HG03571 (cell line): ENCODE data around the gene NEK3.
"Not testable (repeated sequence)": the region's sequence is repeated elsewhere in the genome, so short reads cannot be mapped to it uniquely, and the experiment has no call there.

Experiments used
- ATAC-seq: cut with Tn5 transposase; IDR thresholded peaks from one replicate; pipeline ENCODE4 v1.9.1; 2021; ENCODE audit not compliant: unreplicated experiment

The NEK3 gene, protein sequence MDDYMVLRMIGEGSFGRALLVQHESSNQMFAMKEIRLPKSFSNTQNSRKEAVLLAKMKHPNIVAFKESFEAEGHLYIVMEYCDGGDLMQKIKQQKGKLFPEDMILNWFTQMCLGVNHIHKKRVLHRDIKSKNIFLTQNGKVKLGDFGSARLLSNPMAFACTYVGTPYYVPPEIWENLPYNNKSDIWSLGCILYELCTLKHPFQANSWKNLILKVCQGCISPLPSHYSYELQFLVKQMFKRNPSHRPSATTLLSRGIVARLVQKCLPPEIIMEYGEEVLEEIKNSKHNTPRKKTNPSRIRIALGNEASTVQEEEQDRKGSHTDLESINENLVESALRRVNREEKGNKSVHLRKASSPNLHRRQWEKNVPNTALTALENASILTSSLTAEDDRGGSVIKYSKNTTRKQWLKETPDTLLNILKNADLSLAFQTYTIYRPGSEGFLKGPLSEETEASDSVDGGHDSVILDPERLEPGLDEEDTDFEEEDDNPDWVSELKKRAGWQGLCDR

DNA sequence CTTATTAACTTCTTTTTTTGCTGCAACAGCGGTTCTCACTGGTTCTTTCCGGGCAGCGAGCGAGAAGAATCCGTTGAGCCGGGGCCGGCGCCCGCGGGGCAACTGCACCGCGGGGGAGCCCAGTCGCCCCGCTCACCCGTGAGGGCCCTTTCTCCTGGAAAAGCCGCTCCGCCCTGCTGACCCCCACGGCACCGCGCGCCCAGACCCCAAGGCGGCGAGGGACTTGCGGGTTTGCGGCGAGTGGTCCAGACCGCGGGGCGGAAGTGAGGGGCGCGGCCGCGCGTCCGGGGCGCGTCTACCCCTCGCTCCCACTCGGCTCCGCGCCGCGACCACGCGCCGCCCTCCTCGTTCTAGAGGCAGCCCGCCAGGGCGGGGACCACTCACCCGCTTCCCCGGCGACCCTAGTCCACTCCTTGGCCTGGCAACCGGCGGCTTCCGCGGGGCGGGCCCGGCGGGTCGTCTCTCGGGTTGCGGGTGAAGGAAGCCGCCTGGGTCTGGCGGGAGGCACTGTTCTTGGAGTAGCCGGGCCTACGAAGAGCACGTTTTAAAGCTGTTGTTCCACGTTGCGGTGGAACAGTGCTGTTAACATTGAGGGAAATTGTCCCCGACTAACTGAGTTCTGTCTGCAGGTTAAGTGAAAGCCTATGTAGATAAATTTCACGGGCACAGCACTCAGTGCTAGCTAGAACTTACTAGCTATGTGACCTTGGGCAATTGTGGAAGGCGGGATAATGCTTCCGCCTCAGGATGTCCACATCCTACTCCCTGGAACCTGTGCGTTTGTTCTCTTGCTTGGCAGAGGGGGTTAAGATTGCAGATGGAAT lies at the start of gene NEK3:
NEK3 (minus strand) TSS at position 439 of the 824 bp plus-strand sequence. CDS start 3,406 bp downstream, outside the sequence.
- peak; percentile 52 for ATAC-seq

DNA sequence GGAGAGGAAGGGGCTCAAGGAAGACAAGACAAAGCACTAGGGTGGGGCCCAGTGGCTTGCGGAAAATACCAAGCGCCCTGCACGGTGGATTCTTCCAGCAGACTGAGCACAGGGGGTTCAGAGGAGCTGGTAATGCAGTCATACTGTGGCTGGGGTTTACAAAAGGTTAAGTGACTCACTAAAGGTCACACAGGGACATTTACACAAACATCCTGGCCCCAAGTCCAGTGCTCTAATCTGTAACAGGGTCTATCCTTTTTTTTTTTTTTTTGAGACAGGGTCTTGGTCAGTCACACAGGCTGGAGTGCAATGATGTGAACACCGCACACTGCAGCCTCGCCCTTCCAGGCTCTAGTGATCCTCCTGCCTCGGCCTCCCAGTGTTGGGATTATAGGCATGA lies 49.0 kb upstream of the NEK3 start:
- not testable (repeated sequence) for ATAC-seq

DNA sequence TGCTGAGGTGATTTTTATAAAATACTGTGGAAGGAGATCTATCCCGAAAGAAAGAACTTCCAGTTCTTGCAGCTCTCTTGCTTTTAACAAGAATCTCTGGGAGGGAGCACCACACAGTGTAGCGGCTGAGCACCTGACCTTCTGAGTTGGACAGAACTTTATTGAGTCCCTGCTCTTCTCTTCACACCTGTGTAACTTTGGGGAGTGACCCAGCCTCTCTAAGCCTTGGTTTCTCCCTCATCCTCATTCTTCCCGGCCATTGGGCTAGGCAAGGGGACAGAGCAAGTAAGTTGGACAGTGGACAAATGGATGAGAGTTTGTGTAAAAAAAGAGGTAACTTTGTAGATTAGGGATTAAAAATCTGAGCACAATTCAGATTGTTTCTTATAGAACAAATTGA lies 48.5 kb upstream of the NEK3 start:
- ATAC-seq = not testable (repeated sequence)

DNA sequence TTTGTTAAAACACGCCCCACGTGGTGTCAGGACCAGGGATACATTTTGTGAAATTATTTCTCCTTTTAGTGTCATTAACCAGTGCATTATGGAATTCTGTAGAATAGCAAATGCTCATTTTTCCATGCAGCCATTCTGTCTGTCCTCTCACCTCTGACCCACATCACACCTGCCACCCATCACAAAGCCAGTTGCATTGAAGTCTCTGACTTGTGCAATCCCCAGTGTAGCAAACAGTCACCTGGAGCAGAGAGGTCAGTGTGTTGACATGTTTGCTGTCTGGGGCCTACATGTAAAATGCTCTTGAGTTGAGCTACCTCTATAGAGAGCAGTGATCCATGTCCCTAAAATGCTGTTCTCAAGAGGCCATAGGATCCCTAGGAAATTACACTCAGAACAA lies 47.9 kb upstream of the NEK3 start:
- ATAC-seq = not testable (repeated sequence)

DNA sequence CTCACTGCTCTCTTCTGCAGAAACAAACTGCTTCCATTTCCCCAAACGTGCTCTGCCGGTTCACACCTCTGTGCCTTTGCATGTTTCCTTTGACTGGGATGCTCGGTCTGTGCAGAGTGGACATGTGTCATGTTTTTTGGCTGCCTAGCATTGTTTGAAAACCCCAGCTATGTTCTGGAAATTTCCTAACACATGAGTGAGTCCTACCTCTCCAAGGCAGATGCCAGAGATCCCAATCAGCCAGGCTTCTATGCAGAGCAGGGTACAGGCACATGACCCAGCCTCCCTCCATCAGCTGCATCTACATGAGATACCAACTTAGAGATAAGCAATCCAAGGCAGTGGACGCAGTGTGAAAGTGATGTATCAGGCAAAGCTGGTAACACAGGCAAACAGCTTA lies 45.1 kb upstream of the NEK3 start:
- ATAC-seq = not testable (repeated sequence)

DNA sequence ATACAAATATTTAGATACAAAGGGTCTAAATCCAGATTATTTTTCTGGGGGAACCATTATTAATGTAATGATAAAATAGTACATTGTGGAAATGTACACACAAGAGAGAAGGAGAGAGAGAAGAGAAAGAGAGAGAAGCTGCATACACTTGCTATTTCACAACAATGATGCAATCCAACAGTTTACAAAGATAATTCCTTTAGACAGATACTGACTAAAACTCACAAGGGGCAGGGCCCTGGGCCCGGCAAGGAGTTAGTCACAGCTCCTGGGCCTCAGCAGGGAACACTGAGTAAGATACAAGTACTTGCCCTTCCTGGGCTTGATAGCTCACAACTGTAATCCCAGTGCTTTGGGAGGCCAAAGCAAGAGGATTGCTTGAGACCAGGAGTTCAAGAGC lies 44.5 kb upstream of the NEK3 start:
- ATAC-seq = not testable (repeated sequence)

DNA sequence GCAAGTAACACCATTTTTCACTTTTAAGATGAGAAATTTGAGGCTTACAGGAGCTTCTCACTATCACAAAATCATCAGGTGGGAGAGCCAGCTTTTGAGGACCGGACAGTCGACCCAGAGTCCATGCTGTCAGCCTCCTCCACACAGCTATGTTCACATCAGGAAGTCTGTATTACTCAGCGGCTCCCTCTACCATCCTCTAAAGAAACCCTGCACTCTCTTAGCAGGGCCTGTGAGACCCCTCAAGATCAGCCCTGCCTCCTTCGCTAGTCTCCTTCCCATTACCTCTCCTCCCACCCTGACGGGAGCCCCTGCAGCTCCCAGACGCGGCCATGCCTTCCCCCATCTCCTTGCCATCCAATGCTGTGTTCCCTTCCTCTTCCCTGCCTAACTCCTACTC lies 43.1 kb upstream of the NEK3 start:
- ATAC-seq = not testable (repeated sequence)

DNA sequence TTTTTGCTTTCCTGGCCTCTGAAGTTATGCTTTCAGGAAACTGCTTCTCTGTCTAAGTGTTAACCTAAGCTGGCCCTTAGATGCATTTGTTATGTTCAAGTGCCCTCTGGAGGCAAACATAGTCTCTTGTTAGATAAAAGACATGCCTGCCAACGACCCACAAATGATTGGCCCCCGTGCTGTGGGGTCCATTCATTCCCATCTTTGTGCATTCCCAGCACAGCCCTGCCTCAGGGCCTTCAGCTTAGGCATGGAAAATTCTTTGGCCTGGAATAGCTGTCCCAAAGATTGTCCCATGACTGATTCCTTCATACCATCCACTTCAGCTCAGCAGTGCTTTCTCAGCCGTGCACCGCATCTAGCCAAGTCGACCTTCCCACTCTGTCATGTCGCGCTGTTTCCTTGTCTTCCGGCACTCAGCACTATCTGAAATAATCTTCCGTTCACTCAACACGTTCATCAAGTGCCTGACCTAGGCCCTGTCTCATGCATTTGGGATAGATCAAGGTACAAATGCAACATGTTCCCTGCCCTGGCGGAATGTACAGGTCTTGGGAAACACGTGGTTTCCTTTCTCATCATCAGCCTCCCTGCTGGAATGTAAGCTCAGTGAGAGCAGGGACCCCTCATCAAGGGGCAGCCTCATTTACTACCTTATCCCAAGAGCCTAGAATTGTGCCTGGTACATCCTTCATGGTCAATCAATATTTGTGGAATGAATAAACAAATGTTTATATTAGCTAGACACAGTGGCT lies 42.2 kb upstream of the NEK3 start:
- not testable (repeated sequence) for ATAC-seq

DNA sequence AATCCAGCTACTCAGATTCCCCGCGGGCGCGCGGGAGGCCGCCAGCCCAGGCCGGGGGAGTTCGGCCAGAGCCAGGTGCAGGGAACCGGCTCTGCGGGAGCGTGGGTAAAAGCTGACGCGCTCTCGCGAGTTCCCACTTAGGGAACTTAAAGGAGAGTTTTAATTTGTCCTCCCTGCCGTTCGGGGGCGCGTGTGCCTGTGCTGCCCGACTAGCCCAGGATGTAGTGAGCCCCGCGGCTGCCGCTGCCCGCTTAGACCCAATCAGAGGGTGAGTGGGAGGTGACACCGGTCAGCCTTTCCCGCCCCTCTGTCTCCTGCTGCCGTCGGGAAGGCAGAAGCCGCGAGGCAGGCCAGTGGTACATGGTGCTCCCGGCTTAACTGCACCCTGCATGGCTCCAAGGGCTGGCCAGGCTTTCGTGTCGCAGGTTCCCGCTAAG lies 36.0 kb upstream of the NEK3 start:
- ATAC-seq = peak; percentile 38

DNA sequence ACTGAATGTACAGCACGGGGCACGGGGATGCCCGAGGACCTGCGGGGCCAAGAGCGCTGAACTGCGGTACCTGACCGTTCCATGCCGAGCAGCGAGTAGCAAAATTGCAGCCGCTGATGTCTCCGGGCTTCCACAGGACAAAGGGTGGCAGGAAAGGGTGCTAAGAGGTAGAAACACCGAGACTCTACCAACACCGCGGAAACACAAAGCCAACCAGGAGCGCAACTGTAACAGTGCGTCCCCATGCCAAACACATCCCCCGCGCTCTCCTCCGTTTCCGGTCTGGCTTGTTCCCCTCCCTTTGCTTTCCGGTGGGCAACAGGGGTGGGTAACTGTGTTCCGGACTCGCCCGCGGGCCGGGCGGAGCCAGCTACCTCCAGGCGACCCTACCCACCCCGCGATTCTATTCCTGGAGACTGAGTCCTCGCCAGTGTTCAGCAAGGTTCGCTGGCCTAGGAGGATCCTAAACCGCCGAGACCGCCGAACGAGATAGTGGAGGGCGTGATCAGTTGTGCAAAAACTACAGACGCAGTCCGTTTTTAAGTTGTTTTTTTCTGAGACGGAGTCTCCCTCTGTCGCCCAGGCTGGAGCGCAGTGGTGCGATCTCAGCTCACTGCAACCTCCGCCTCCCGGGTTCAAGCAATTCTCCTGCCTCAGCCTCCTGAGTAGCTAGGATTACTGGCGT lies 34.9 kb upstream of the NEK3 start:
- peak; percentile 84 for ATAC-seq

DNA sequence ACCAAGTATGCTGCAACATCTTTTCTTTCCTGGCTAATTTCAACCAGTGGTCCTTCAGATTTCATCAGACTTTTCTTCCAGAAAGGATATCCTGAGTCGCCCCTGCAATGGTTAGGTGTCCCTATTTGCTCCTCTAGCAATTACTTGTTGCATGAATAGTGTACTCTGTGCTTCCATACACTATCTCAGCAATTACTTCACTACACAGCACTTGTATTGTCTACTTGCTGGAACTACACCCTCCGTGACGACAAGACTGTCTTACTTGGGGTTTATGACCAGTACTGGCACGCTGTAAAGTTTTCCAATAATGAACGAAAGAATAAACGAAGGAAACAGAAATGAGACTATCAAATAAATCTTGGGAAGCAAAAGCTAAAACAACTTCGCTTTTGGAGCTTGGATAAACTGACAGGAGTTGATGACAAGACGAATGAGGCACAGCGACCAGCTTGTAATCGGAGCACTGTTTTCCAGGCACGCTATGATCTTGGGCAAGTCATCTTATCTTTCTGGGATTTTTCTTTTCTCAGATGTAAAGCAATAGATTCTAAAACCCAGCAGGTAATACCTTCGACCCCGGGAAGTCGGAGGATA lies 34.3 kb upstream of the NEK3 start:
- not testable (repeated sequence) for ATAC-seq

DNA sequence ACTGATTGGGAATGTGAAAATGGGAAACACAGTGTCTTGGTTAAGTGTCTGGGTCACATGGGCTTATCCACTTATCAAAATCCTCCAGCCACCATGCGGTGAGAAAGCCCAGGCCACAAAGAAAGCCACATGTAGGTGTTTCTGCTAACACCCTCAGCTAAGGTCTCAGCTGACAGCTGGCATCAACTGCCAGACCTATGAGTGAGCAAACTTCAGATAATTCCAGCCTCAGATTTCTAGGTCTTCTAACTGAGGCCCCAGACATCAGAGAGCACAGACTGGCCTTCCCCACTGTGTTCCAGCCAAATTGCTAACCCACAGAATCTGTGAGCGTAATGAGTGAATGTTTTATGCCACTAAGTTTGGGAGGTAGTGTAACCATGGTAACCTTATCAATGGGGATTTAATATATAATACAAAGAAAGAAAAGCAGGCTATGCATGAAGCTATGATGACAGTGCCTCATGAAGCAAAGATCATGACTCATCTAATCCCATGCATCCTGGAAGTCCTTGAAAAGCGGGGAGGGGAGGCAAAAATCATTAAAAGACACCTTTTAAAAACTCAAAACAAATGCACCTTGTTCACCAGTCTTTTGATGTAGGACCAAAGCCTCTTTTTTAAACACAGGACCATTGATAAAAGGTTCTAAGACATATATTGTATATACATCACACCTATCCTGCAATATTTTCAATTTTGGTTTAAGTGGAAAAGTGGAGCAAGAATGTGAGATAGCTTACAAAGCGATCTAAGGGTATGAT lies 28.2 kb upstream of the NEK3 start:
- ATAC-seq = not testable (repeated sequence)

DNA sequence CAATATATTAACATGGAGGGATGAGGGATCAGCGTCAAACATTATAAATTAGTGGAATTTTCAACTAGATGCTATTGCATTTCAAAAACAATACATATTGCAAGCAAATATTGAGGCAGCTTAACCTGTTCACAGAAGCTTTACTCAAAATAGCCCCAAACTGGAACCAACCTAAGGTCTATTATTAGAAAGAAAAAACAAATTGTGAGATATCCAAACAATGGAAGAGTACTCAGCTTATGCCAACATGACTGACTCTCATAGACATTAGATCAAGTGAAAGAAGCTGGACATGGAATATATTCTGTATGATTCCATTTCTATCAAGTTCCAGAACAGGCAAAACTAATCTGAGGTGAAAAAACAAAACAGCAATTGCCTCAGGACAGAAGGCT lies 27.6 kb upstream of the NEK3 start:
- no peak for ATAC-seq

DNA sequence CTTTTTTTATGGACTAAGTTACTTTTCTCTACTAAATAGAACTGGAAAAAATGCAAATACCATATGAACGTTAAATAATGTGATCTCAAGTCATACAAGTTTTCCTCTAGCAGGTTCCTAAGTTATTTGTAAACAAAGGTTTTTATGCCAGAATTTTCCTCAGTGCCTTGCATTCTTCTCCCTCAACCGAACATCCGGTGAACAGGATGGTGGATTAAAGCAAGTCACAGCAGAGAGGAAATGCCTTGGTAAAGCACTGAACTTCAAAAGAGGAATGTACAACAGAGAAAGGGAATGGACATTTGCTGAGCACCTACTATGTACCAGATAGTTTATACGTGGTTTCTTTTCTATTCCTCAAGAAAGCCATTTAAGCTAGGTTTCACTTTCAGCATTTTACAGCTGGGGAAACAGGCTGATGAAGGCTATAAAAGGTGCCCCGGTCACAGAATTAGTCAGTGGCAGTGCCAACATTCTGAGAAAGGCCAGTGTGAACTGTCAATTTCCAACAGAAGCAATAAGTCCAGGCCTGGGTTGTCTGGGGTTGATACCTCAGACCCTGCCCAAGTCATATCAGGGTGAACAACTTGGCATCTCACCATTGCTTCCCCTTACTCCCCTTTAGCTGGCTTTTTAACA lies 22.0 kb upstream of the NEK3 start:
- not testable (repeated sequence) for ATAC-seq

DNA sequence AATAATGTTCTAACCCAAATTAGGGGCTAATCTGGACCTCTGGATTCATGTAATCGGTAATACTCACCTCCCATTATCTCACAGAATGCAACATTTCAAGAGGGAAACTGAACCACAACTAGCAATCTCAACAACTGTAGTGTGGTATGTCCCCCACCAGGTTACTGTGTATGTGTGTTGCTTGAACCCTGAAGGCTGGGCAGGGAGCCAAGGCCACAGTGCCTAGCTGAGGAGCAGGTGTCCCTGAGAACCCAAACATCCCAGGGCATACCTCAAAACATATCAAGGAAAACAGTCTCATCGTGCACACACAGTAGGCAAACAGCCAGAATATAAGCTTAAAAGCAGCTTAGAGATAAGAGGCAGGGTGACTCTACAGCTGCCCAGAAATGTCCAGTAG lies 20.5 kb upstream of the NEK3 start:
- no peak for ATAC-seq

DNA sequence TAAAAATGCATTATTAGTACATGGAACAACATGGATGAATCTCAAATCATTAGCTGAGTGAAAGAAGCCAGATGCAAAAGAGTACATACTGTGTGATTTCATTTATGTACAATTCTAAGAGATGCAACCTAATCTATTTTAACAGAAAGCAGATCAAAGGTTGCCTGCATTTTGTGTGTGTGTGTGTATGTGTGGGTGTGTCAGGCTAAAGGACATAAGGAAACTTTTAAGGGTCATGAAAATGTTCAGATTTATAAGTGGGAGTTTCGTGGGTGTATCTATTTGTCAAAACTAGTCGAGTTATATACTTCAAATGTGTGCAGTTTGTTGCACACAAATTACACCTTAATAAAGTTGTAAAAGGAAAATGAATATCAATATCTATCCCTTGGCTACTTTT lies 17.9 kb upstream of the NEK3 start:
- no peak for ATAC-seq

DNA sequence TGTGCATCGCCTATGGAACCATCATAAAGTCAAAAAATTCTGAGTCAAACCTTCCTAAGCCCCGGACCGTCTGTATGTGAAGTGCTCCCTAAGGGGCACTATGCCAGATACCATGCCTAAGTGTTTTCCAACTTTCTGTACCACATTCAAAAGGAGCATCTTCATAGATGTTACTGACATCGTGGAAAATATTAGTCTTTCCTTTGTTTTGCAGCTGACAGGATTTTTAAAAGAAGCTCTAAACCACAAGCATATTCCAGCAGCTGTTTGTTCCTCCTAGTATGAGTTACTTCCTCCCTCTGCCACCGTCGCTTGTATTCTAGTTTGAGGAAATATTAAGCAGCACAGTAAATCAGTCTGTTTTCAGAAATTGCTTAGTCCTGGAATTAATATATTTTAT lies 14.6 kb upstream of the NEK3 start:
- not testable (repeated sequence) for ATAC-seq

DNA sequence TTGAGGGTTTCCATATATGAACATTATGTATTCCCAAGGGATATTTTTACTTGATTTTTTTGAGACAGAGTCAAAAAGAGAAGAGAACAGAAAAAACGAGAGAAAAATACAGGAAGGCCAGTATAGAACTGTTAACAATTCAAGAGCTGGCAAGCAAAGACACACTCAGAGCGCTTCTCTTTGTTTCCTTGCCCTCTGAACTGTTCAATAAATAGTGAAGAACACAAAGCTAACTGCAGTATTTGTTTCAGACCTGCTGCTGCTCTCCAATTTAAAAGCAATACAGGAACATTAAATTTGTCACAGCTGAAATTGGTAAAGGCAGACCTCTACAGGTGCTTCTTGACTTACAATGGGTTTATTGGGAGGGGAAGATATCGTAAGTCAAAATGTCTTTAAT lies 14.0 kb upstream of the NEK3 start:
- ATAC-seq = no peak

DNA sequence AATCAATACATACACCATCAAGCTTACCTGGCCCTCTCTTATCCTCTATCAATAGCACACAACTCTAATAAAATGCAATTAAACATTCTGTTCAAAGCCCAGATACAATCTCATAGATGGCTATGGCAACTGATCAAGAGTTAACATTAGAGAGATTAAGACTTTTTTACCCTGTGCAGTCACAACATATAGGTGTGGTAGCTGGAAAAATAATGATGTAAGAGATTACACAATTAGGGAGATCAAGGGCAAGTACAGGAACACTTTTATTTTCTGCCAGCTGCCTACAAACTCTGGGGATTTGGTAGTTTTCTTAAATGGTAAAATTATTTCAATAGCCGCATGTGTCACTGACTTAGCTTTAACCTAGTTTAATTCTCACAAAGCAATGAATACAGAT lies 12.3 kb upstream of the NEK3 start:
- ATAC-seq = not testable (repeated sequence)
